Dedifferentiated amniotic fluid mesenchymal stem cell (primary cell): ENCODE results near the gene SRSF4.
"Not testable (repeated sequence)": the region's sequence is repeated elsewhere in the genome, so short reads cannot be mapped to it uniquely, and the experiment has no call there.

Experiments used
- DNase-seq: peaks from one replicate; pipeline ENCODE4 v3.0.0-alpha.2; 2016; ENCODE audit errors: extremely low spot score

SRSF4 gene

GRCh38 chr1:29162476-29163138 lies 19.1 kb downstream of the SRSF4 start:
- no peak for DNase-seq

GRCh38 chr1:29162025-29162424 lies 19.7 kb downstream of the SRSF4 start:
- no peak for DNase-seq

GRCh38 chr1:29159773-29160172 lies 21.9 kb downstream of the SRSF4 start:
- no peak for DNase-seq

- no peak for DNase-seq
These were observed 24.5 kb downstream of the SRSF4 start for GRCh38 chr1:29157269-29157601.

DNA sequence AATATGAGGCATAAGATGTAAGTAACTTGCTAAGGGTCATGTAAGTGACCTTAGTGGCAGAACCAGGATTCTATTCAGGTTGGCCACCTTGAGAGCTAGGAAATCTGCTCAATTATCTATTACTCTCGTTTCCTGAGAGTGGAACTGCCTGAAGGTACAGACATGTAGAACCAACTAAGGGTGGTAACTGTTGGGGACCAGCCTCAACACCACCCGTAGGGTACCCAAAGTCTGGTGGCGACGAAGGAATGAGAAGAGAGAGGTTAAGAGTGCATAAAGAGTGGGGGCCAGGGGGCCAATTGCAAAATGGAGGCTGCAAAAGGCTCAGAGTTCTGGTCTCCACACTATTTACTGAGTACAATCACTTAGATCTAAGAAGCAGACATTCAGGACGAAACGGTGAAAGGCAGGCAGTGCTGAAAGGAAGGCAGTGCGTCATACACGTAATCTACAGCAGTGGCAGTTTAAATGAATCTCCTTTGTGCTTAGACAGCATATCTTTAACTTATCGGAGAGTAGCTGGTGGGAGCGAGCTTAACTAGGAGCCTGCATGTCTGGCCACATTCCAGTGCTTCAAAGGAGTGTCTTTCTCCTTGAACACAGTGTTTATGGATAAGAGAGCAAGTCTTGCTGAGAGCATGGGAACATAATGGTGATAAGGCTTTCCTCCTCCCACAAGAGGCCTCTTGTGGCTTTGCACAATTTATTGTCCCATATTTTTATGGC lies 25.0 kb downstream of the SRSF4 start:
- no peak for DNase-seq

- no peak for DNase-seq
These were observed 29.5 kb downstream of the SRSF4 start for GRCh38 chr1:29152046-29152805.

GRCh38 chr1:29150346-29150745 lies 31.4 kb downstream of the SRSF4 start:
- DNase-seq = not testable (repeated sequence)

GRCh38 chr1:29148656-29149491 lies 32.8 kb downstream of the SRSF4 start:
- no peak for DNase-seq

DNA sequence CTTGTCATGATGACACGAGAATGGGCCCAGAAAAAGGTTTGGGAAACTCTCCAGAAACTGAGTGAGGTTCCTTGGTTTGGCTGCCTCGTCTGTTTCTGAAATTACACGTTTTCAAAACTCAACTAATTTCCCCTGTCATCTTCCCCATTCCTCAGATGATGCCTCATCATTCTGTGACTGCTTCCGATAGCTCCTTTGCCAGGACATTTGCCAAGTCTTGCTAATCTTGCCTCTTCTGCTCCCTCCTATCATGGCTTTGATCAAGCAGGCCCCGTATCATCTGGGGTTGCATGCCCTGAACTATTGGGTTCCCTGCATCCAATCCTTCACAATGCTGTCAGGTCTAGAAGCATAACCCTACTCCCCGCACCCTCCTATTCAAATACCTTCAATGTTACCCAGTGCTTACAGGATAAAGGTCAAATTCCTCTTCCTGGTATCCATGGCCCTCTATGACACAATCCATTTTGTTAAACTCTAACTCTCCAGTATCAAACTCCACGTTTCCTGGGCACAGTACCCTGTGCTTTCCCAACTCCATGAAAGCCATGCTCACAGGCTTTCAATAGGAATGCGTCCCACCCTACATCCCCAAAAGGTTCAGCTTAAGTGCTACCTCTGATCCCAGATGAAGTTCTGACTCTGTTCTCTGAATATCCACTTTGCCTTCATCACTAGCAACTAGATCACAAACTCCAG lies 35.8 kb downstream of the SRSF4 start:
- peak; percentile 55 for DNase-seq

DNA sequence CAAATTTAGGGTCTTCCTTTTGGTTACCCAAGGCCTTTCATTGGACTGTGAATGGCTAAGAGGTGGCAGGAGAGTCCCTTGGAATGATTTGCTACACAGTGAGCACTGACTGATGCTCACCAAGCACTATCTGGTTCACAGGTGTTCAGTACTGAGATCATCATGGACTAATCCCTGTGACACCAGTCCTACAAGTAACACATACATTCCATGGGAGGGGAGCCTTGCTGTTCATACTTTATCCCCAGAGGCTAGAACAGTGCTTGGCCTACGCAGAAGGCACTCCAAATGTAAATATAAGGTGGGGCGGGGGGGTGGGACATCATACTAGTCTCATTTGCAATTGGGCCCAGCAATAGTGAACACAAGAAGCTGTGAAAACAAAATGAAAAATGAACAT lies 37.5 kb downstream of the SRSF4 start:
- no peak for DNase-seq

DNA sequence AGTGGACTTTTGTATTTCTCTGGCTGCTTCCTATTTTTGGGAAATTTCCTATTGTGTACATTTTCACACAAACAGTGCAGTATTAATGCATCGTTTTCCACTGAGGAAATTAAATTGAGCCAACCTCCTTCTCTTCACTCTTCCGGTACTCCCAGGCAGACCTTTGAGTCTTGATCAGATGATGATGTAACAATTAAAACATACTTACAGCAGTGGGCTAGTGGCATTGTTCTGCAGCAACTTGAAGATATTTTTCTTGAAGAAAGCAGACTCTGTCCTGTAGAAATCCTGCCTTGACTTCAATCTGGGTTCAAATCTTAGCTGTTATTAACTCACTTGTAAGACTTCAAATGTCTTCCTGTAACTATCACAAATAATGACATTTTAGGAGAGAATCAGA lies 39.0 kb downstream of the SRSF4 start:
- DNase-seq = no peak

- no peak for DNase-seq
These were observed 45.2 kb downstream of the SRSF4 start for GRCh38 chr1:29136391-29136915.

- DNase-seq = no peak
These were observed 47.0 kb downstream of the SRSF4 start for GRCh38 chr1:29134695-29135028.

DNA sequence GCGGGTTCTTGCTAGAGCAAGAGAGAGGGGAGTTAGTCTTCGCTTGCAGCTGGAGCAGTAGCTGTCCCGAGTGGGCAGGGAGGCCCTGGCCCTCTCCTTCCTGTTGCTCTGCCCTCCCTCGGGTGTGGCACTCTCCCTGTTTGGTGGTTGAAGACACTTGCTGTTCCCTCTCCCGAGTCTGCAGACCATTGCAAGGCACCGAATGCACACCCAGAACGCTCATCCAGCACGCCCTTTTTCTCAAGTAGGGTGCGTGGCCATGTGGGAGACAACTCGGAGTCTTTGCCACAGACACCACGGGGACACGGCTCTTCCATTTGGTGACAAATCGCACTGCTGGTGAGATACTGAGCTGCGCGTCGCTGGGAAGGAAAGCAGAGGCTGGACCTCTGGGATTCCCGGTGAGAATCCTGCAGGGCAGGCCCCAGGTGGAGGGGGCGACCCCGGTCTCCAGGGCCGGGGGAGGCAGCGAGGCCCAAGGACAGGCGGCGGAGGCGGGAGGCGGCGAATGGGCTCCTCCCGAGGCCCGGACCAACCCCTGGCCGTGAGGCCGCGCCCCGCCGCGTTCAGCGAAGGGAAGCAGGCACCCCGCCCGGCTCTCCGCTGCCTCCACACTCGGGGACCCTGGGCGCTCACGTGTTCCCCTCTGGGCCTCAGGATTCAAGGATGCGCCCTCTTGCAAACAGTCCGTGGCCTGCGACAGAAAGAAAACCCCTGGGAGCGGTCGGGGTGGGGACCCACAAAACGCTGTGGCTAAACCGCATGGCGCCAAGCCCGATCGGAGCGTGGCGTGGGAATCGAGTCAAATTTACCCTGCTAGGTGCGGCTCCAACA lies 47.6 kb downstream of the SRSF4 start:
- DNase-seq = no peak

- not testable (repeated sequence) for DNase-seq
These were observed 50.6 kb downstream of the SRSF4 start for GRCh38 chr1:29131056-29131455.

- no peak for DNase-seq
These were observed 51.8 kb downstream of the SRSF4 start for GRCh38 chr1:29129916-29130315.

DNA sequence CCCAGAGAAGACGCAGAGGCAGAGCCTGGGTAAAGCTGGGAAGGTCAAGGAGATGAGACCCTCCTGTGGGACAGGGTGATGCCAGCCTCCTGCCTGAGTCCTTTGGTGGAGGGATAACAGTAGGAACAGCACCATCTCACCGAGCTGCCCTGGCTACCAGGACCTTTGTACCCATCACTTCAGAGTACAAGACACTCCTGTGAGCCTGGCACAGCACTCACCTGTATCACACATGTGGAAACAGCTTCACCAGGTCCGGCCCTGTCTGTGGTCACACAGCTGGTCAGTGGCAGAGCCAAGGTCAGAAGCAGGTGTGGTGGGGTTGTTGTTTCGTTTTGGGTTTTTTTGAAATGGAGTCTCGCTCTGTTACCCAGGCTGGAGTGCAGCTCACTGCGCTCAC lies 53.0 kb downstream of the SRSF4 start:
- no peak for DNase-seq

- no peak for DNase-seq
These were observed 55.5 kb downstream of the SRSF4 start for GRCh38 chr1:29126198-29126597.

- no peak for DNase-seq
These were observed 55.9 kb downstream of the SRSF4 start for GRCh38 chr1:29125788-29126187.

GRCh38 chr1:29125237-29125641 lies 56.5 kb downstream of the SRSF4 start:
- DNase-seq = no peak
